HepG2 (cell line): ENCODE measurements around the gene CAVIN1. TPM values are rescaled to one million over a fixed set of nuclear protein-coding genes. Genes with fewer than 3 reads are reported as not detected.

Experiments used
- CEBPB ChIP-seq: IDR thresholded peaks from 2 replicates; pipeline ENCODE4 v1.6.1; 2011; ENCODE audit warnings: low read depth, low read length, improper control_type of control experiment, borderline replicate concordance
- CEBPG ChIP-seq: IDR thresholded peaks from 2 replicates; pipeline ENCODE4 v1.6.1; 2016
- KAT2B ChIP-seq: fragments of 150-350 bp; IDR thresholded peaks from 2 replicates; pipeline ENCODE4 v1.6.1; 2014; ENCODE audit warnings: low read depth, low read length, borderline replicate concordance
- KDM2A ChIP-seq: sonication (generic); formaldehyde crosslinking; IDR thresholded peaks from 2 replicates; pipeline ENCODE4 v1.4.0; 2020; ENCODE audit warnings: low read depth, missing genetic modification reagents, borderline replicate concordance
- LCORL ChIP-seq, 2 experiments: fragments of 450-650 bp in 1 of 2; sonication (generic) in 1 of 2; formaldehyde crosslinking in 1 of 2; IDR thresholded peaks; 2 replicates each; pipeline versions ENCODE4 v1.5.0 to v1.6.1; 2017 to 2020; ENCODE audit warnings: antibody characterized with exemption in 1 of 2, missing genetic modification reagents in 1 of 2
- NKX3-1 ChIP-seq: sonication (generic); formaldehyde crosslinking; IDR thresholded peaks from 2 replicates; pipeline ENCODE4 v1.5.0; 2020; ENCODE audit warnings: missing genetic modification reagents
- NRL ChIP-seq: sonication (generic); formaldehyde crosslinking; IDR thresholded peaks from 2 replicates; pipeline ENCODE4 v1.5.0; 2020; ENCODE audit warnings: missing genetic modification reagents, mild to moderate bottlenecking, moderate library complexity, borderline replicate concordance
- PLRG1 ChIP-seq: fragments of 450-650 bp; conservative IDR thresholded peaks from 2 replicates; pipeline ENCODE4 v1.6.1; 2016
- SATB2 ChIP-seq: sonication (generic); formaldehyde crosslinking; IDR thresholded peaks from 2 replicates; pipeline ENCODE4 v1.5.0; 2020; ENCODE audit warnings: missing genetic modification reagents
- SMAD1 ChIP-seq: sonication (generic); formaldehyde crosslinking; IDR thresholded peaks from 2 replicates; pipeline ENCODE4 v1.4.0; 2020; ENCODE audit warnings: missing genetic modification reagents, low read depth, mild to moderate bottlenecking, borderline replicate concordance
- ZFP82 ChIP-seq: sonication (generic); formaldehyde crosslinking; IDR thresholded peaks from 2 replicates; pipeline ENCODE4 v1.5.1; 2020; ENCODE audit warnings: mild to moderate bottlenecking, missing genetic modification reagents, borderline replicate concordance
- ZNF33B ChIP-seq: sonication (generic); formaldehyde crosslinking; IDR thresholded peaks from 2 replicates; pipeline ENCODE4 v1.5.1; 2020; ENCODE audit warnings: mild to moderate bottlenecking, missing genetic modification reagents
- ZNF34 ChIP-seq: sonication (generic); formaldehyde crosslinking; IDR thresholded peaks from 2 replicates; pipeline ENCODE4 v1.4.0; 2020; ENCODE audit warnings: mild to moderate bottlenecking, missing genetic modification reagents, borderline replicate concordance
- ZNF501 ChIP-seq: sonication (generic); formaldehyde crosslinking; IDR thresholded peaks from 2 replicates; pipeline ENCODE4 v1.5.1; 2020; ENCODE audit warnings: mild to moderate bottlenecking, moderate library complexity, missing genetic modification reagents
- ZNF558 ChIP-seq: sonication (generic); formaldehyde crosslinking; IDR thresholded peaks from 2 replicates; pipeline ENCODE4 v1.9.0; 2022; ENCODE audit warnings: mild to moderate bottlenecking, missing genetic modification reagents, borderline replicate concordance
- ZNF569 ChIP-seq: sonication (generic); formaldehyde crosslinking; IDR thresholded peaks from 2 replicates; pipeline ENCODE4 v1.5.0; 2020; ENCODE audit warnings: mild to moderate bottlenecking, missing genetic modification reagents, moderate library complexity, borderline replicate concordance
- ZNF652 ChIP-seq: IDR thresholded peaks from 2 replicates; pipeline ENCODE4 v1.6.1; 2016; ENCODE audit warnings: low read depth, borderline replicate concordance
- polyA plus RNA-seq, 8 experiments: library from polyadenylated mRNA; depleted of rRNA in 3 of 8; stranded (reverse) in 7 of 8; unstranded in 1 of 8; fragments of >200 nt; fragmentation: Illumina TruSeq in 4 of 8; extraction: Trizol in 4 of 8; gene quantifications; 2 replicates each; pipeline versions ENCODE4 v1.2.1 to v1.2.3, GENCODE V29; 2011 to 2016; ENCODE audit warnings: low read depth in 4 of 8, missing spikeins in 1 of 8, mixed read lengths in 1 of 8; ENCODE audit not compliant: insufficient read depth in 1 of 8
- total RNA-seq, 5 experiments: library from RNA; depleted of rRNA; stranded (reverse); fragments of >200 nt; fragmentation: Illumina TruSeq; extraction: Trizol; gene quantifications; 2 replicates each; pipeline ENCODE4 v1.2.3, GENCODE V29; 2016; ENCODE audit warnings: low read depth in 1 of 5
- TF ChIP-seq, protein P1 (sequence below): sonication (generic); formaldehyde crosslinking; conservative IDR thresholded peaks from 2 replicates; pipeline ENCODE4 v1.8.0; 2022; ENCODE audit warnings: missing genetic modification reagents
- TF ChIP-seq, protein P2 (sequence below): IDR thresholded peaks from 2 replicates; pipeline ENCODE4 v1.6.1; 2016; ENCODE audit warnings: missing biosample characterization, missing genetic modification reagents, low read depth
- TF ChIP-seq, protein P3 (sequence below): sonication (generic); formaldehyde crosslinking; IDR thresholded peaks from 2 replicates; pipeline ENCODE4 v1.9.0; 2022; ENCODE audit warnings: missing genetic modification reagents, mild to moderate bottlenecking, borderline replicate concordance
- TF ChIP-seq, protein P4 (sequence below): IDR thresholded peaks from 2 replicates; pipeline ENCODE4 v1.6.1; 2016

The CAVIN1 gene
- total and polyA plus RNA-seq, 2 of the 13 experiments (the other 11 are each of a cell fraction or from before 2014, with no cell fraction given) = 15.9 to 25.5 TPM

DNA sequence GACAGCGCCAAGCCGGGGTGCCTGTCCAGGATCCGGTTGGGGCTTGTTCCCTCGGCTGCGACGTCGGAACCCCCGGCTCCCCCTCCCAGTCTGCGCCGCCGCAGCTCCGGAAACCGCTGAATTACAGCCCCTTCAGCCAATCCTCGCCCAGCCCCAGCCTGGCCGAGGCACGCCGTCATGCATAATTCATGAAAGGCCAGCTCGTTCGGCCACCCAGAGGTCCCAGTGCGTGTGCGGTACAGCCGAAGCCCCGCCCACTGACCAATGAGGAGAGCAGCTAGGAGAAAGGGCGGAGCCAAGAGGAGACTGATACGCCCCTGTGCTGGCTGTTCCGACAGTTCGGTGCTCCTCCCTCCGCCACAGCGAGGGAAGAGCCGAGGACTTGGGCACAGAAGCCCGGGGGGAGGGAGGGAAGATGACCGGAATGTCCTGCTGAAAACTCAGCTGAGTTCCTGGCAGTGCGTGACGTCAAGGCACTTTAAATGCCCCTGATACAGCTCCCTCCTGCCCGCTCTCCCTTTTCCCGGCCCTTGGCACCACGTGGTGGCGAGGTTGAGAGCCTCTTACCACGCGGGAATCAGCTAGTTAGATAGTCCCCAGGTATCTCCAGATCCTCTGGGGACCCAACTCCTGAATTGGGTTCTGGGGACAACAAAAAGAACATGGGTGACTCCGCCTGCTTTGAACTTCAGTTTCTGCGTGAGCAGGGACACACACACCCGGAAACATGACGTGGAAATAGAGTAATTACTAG is 34.5 kb downstream of the CAVIN1 start, which contains the start of gene STAT3 (continued):
- TF ChIP-seq ZNF34 (CRISPR knock-in tag) (peak; percentile 98), CEBPB (no peak), ZNF652 (CRISPR knock-in tag) (peak; percentile 40; the same call in 1 of the 2 replicates), NKX3-1 (CRISPR knock-in tag) (peak; percentile 97), ZNF501 (peak; percentile 98), LCORL (IDR thresholded peaks at IDR 0.05) (no peak), LCORL (CRISPR knock-in tag; IDR thresholded peaks at IDR 0.05) (peak; percentile 97), SMAD1 (CRISPR knock-in tag) (peak; percentile 65; the same call in 1 of the 2 replicates), ZNF558 (CRISPR knock-in tag) (0 out of 2 replicates have a peak, but pooled peaks have one; percentile 76), NRL (CRISPR knock-in tag) (peak; percentile 99), ZFP82 (CRISPR knock-in tag) (peak; percentile 94), CEBPG (peak; percentile 78), KDM2A (CRISPR knock-in tag) (peak; percentile 97), KAT2B (no peak), PLRG1 (no peak), ZNF569 (CRISPR knock-in tag) (no peak), SATB2 (CRISPR knock-in tag) (peak; percentile 91; the same call in 1 of the 2 replicates), ZNF33B (CRISPR knock-in tag) (peak; percentile 98)
- TF ChIP-seq, protein P1, sequence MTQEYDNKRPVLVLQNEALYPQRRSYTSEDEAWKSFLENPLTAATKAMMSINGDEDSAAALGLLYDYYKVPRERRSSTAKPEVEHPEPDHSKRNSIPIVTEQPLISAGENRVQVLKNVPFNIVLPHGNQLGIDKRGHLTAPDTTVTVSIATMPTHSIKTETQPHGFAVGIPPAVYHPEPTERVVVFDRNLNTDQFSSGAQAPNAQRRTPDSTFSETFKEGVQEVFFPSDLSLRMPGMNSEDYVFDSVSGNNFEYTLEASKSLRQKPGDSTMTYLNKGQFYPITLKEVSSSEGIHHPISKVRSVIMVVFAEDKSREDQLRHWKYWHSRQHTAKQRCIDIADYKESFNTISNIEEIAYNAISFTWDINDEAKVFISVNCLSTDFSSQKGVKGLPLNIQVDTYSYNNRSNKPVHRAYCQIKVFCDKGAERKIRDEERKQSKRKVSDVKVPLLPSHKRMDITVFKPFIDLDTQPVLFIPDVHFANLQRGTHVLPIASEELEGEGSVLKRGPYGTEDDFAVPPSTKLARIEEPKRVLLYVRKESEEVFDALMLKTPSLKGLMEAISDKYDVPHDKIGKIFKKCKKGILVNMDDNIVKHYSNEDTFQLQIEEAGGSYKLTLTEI (CRISPR knock-in tag) = no peak
- TF ChIP-seq, protein P2, sequence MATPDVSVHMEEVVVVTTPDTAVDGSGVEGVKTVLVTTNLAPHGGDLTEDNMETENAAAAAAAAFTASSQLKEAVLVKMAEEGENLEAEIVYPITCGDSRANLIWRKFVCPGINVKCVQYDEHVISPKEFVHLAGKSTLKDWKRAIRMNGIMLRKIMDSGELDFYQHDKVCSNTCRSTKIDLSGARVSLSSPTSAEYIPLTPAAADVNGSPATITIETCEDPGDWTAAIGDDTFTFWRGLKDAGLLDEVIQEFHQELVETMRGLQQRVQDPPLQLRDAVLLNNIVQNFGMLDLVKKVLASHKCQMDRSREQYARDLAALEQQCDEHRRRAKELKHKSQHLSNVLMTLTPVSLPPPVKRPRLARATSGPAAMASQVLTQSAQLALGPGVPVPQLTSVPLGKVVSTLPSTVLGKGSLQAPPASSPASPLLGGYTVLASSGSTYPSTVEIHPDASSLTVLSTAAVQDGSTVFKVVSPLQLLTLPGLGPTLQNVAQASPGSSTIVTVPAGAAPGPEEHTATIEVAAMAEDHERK (CRISPR knock-in tag) = no peak; the same call in 1 of the 2 replicates
- TF ChIP-seq, protein P3, sequence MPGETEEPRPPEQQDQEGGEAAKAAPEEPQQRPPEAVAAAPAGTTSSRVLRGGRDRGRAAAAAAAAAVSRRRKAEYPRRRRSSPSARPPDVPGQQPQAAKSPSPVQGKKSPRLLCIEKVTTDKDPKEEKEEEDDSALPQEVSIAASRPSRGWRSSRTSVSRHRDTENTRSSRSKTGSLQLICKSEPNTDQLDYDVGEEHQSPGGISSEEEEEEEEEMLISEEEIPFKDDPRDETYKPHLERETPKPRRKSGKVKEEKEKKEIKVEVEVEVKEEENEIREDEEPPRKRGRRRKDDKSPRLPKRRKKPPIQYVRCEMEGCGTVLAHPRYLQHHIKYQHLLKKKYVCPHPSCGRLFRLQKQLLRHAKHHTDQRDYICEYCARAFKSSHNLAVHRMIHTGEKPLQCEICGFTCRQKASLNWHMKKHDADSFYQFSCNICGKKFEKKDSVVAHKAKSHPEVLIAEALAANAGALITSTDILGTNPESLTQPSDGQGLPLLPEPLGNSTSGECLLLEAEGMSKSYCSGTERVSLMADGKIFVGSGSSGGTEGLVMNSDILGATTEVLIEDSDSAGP (CRISPR knock-in tag) = peak; percentile 95
- TF ChIP-seq, protein P4, sequence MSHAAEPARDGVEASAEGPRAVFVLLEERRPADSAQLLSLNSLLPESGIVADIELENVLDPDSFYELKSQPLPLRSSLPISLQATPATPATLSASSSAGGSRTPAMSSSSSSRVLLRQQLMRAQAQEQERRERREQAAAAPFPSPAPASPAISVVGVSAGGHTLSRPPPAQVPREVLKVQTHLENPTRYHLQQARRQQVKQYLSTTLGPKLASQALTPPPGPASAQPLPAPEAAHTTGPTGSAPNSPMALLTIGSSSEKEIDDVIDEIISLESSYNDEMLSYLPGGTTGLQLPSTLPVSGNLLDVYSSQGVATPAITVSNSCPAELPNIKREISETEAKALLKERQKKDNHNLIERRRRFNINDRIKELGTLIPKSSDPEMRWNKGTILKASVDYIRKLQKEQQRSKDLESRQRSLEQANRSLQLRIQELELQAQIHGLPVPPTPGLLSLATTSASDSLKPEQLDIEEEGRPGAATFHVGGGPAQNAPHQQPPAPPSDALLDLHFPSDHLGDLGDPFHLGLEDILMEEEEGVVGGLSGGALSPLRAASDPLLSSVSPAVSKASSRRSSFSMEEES = peak; percentile 99
